Lung (tissue), 12 donors: ENCODE results near the gene RFK. TPM values are rescaled to one million over a fixed set of nuclear protein-coding genes. Genes with fewer than 3 reads are reported as not detected.
"Not testable (repeated sequence)": the region's sequence is repeated elsewhere in the genome, so short reads cannot be mapped to it uniquely, and the experiment has no call there.

Source experiments
- ATAC-seq: fragments of 200-7000 bp; cut with Tn5 transposase; one replicate; pipeline ENCODE4 v1.9.1; 2020; ENCODE audit warnings: moderate number of reproducible peaks; ENCODE audit not compliant: insufficient read depth, low FRiP score
- DNase-seq, 3 donors: peaks; one replicate each; pipeline ENCODE4 v3.0.0-alpha.2; 2013 to 2017
- H3K27ac ChIP-seq, 2 donors: one replicate each; pipeline ENCODE4 v1.5.1; 2013; ENCODE audit warnings: mild to moderate bottlenecking in 2 of 2, moderate library complexity in 2 of 2, control low read depth in 1 of 2, inconsistent platforms in 1 of 2, low read depth in 1 of 2, low read length in 1 of 2
- H3K27me3 ChIP-seq, 3 donors: one replicate each; pipeline ENCODE4 v1.5.1; 2013; ENCODE audit warnings: low read length in 2 of 3; ENCODE audit not compliant: control insufficient read depth in 3 of 3, insufficient read depth in 3 of 3
- H3K36me3 ChIP-seq, 4 donors: one replicate each; pipeline ENCODE4 v1.5.1; 2013; ENCODE audit warnings: low read length in 4 of 4, mild to moderate bottlenecking in 1 of 4, moderate library complexity in 1 of 4; ENCODE audit not compliant: control insufficient read depth in 4 of 4, insufficient read depth in 4 of 4
- H3K4me1 ChIP-seq, 5 donors: one replicate each; pipeline ENCODE4 v1.5.1; 2013; ENCODE audit warnings: low read length in 5 of 5, mild to moderate bottlenecking in 2 of 5, moderate library complexity in 1 of 5; ENCODE audit not compliant: control insufficient read depth in 5 of 5, insufficient read depth in 5 of 5
- H3K4me3 ChIP-seq: one replicate; pipeline ENCODE4 v1.5.1; 2013; ENCODE audit warnings: mild to moderate bottlenecking, control low read depth, moderate library complexity
- H3K9ac ChIP-seq, 2 donors: one replicate each; pipeline ENCODE4 v1.5.1; 2013; ENCODE audit warnings: low read length in 2 of 2, control low read depth in 1 of 2; ENCODE audit not compliant: insufficient read depth in 1 of 2
- H3K9me3 ChIP-seq, 4 donors: one replicate each; pipeline ENCODE4 v1.5.1; 2013; ENCODE audit warnings: low read length in 3 of 4, mild to moderate bottlenecking in 1 of 4, moderate library complexity in 1 of 4; ENCODE audit not compliant: control insufficient read depth in 4 of 4, insufficient read depth in 3 of 4
- WGBS, 2 donors: extraction: QIAGEN DNeasy Blood & Tissue Kit; methylation state at CpG; one replicate each; pipeline ENCODE4 v1.1.7; 2013; 5-methylcytosine and 5-hydroxymethylcytosine counted together
- polyA plus RNA-seq, 2 donors: library from polyadenylated mRNA; stranded (reverse); fragments of 200-250 nt; gene quantifications; one replicate each; pipeline ENCODE4 v1.2.1, GENCODE V29; 2013
- total RNA-seq, 2 donors: library from RNA; depleted of rRNA in 1 of 2; stranded (reverse); fragments of >200 nt in 1 of 2; gene quantifications; one replicate each; pipeline ENCODE4 v1.2.1, GENCODE V29; 2014 to 2021
- TF ChIP-seq, protein P1 (sequence below): IDR thresholded peaks from 2 replicates; pipeline ENCODE4 v1.5.1; 2012; ENCODE audit warnings: mild to moderate bottlenecking; ENCODE audit errors: control extremely low read depth, extremely low read depth
- donor health status: control.
- donor health status: control.
- donor health status: Bipolar disorder and iron deficiency.
- donor health status: healthy.
- donor health status: DM: yes; HTN: yes; CAD: no.

RFK gene
- total and polyA plus RNA-seq, 4 donors = 9.3 to 17.4 (median 15.5) TPM

DNA sequence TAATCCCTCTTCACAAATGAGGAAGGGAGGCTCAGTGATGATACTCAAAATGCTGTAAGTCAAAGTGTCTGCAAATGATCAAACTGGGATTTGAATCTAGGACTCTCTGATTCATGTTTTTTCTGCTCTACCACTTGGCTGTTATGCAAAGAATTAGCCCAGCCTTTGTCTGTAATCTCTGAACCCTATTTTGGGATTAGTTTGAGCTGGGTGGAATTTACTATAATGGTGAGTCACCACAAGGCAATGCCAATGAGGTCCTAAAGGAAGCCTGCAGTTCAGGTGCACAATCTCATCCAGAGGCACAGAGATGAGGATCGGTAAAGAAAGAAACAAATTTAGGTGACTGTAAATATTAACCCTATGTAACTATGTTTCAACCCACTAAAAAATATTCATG is 29.2 kb downstream of the RFK start:
- no peak overlapping the region for H3K4me3 ChIP-seq
- H3K36me3 ChIP-seq = no peaks in the 10 kb centered on the region
- H3K9ac ChIP-seq = no peak overlapping the region
- H3K4me1 ChIP-seq = peaks cover 1 to 12% (median 5%) of the 10 kb centered on the region in 5 donors
- 60 to 90% methylated on average over 1 of the region's 1 CpG for WGBS, 2 donors
- H3K27ac ChIP-seq = no peak overlapping the region
- TF ChIP-seq, protein P1, sequence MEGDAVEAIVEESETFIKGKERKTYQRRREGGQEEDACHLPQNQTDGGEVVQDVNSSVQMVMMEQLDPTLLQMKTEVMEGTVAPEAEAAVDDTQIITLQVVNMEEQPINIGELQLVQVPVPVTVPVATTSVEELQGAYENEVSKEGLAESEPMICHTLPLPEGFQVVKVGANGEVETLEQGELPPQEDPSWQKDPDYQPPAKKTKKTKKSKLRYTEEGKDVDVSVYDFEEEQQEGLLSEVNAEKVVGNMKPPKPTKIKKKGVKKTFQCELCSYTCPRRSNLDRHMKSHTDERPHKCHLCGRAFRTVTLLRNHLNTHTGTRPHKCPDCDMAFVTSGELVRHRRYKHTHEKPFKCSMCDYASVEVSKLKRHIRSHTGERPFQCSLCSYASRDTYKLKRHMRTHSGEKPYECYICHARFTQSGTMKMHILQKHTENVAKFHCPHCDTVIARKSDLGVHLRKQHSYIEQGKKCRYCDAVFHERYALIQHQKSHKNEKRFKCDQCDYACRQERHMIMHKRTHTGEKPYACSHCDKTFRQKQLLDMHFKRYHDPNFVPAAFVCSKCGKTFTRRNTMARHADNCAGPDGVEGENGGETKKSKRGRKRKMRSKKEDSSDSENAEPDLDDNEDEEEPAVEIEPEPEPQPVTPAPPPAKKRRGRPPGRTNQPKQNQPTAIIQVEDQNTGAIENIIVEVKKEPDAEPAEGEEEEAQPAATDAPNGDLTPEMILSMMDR = no peak
- no peaks in the 10 kb centered on the region for H3K9me3 ChIP-seq
- DNase-seq (no peak), ATAC-seq (no peak)
- H3K27me3 ChIP-seq = no peaks in the 10 kb centered on the region

DNA sequence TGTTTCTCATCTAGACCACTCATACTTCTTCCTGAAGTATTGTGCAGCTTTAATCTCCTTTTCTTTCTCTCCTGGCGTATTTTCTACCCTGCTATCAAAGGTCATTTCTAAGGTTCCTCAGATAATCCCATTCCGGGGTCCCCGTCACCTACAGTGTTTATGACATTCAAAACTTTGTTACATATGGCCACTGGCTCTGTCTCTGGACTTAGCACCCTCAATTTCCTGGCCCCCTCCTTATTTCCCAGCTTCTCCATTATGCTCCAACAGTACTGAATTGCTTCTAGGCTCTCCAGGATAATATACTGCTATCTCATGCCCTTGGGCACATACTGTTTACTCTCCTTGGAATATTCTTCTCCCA is 31.2 kb downstream of the RFK start:
- Histone ChIP-seq H3K4me3 (no peak overlapping the region), H3K27ac (no peak overlapping the region), H3K27me3 (no peaks in the 10 kb centered on the region), H3K4me1 (peaks cover 0 to 1% (median 0%) of the 10 kb centered on the region in 5 donors), H3K9me3 (no peaks in the 10 kb centered on the region), H3K9ac (no peak overlapping the region), H3K36me3 (no peaks in the 10 kb centered on the region)
- DNase-seq = no peak
- TF ChIP-seq, protein P1 = no peak
- no peak for ATAC-seq
- WGBS, 2 donors = 88 to 92% methylated on average over 3 of the region's 3 CpGs

DNA sequence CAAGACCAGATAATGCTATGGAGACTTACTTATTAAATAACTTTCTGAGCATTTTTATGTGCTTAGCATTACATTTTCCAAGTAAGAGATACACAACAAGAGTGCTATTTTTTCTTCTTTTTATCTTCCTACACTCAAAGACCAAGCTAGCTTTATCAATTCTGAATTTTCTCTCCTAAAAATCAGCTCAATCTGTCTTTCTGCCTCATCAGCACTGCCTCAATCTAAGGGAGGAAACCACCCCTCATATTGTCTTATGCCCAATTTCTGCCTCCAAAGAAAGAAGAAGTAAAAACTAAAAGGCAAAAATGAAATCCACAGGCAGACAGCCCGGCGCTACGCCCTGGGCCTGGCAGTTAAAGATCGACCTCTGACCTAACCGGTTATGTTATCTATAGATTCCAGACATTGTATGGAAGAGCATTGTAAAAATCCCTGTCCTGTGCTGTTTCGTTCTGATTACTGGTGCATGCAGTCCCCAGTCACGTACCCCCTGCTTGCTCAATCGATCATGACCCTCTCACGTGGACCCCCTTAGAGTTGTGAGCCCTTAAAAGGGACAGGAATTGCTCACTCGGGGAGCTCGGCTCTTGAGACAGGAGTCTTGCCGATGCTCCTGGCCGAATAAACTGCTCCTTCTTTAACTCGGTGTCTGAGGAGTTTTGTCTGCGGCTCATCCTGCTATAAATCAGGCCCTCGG is 31.7 kb downstream of the RFK start:
- 69 to 82% methylated on average over 16 of the region's 16 CpGs for WGBS, 2 donors
- not testable (repeated sequence) for H3K36me3 ChIP-seq, H3K9ac ChIP-seq, H3K4me3 ChIP-seq, ATAC-seq, H3K4me1 ChIP-seq, H3K9me3 ChIP-seq, DNase-seq, H3K27me3 ChIP-seq, H3K27ac ChIP-seq

DNA sequence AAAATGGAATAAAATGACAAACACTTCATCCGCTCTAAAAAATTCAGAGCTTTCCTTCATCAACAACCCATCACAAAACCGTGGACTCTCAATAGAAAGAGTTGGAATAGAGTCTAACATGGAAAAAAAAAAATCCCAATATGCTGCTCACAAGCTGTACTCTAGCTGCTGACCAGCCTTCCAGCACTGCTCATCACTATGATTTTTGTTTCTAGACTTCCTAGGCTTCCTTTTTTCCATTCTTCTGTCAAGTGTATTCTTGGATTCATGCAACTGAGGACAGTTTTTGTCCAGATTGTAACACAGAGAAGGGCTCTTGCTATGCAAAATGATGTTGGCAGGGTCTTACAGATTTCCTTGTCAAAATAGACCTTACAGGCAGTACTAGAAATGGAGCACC is 34.5 kb downstream of the RFK start:
- DNase-seq = no peak
- 84 to 89% methylated on average over 2 of the region's 2 CpGs for WGBS, 2 donors
- TF ChIP-seq, protein P1 = no peak

More for the DNA sequence above, 34.5 kb downstream of the RFK start:
- H3K4me3 ChIP-seq = no peak overlapping the region
- no peaks in the 10 kb centered on the region for H3K4me1 ChIP-seq
- H3K36me3 ChIP-seq = no peaks in the 10 kb centered on the region
- no peak overlapping the region for H3K27ac ChIP-seq
- no peak for ATAC-seq
- no peak overlapping the region for H3K9ac ChIP-seq
- H3K27me3 ChIP-seq = no peaks in the 10 kb centered on the region
- no peaks in the 10 kb centered on the region for H3K9me3 ChIP-seq
